T-helper 2 cell treated with Interferon-gamma antibody and Interleukin-4, amounts not matched to agents 5 μg/mL and 100 μg/mL, for 36 hours (primary cell): Measurements from ENCODE around the gene ANKRD24.
"Not testable (repeated sequence)": the region's sequence is repeated elsewhere in the genome, so short reads cannot be mapped to it uniquely, and the experiment has no call there.

ENCODE experiments used
- DNase-seq: peaks from one replicate; pipeline ENCODE4 v3.0.0; 2021; ENCODE audit warnings: low spot score
- H3K27ac Mint-ChIP-seq: one replicate; pipeline ENCODE4 v1.8.0; 2021; ENCODE audit warnings: mild to moderate bottlenecking, mixed read lengths
- H3K27me3 Mint-ChIP-seq: one replicate; pipeline ENCODE4 v1.8.0; 2021; ENCODE audit warnings: low read depth, mixed read lengths
- H3K36me3 Mint-ChIP-seq: one replicate; pipeline ENCODE4 v1.8.0; 2021; ENCODE audit warnings: low read depth, mixed read lengths
- H3K4me1 Mint-ChIP-seq: one replicate; pipeline ENCODE4 v1.8.0; 2021; ENCODE audit warnings: low read depth, mixed read lengths
- H3K4me3 Mint-ChIP-seq: one replicate; pipeline ENCODE4 v1.8.0; 2022; ENCODE audit warnings: mild to moderate bottlenecking, moderate library complexity, mixed read lengths
- H3K9me3 Mint-ChIP-seq: one replicate; pipeline ENCODE4 v1.8.0; 2021; ENCODE audit warnings: mixed read lengths

The ANKRD24 gene

GRCh38 chr19:4224470-4224869 is 42.0 kb downstream of the ANKRD24 start:
- H3K4me1 Mint-ChIP-seq, result peaks cover 5% of the 10 kb centered on the region
- no peaks in the 10 kb centered on the region for H3K36me3 Mint-ChIP-seq

DNA sequence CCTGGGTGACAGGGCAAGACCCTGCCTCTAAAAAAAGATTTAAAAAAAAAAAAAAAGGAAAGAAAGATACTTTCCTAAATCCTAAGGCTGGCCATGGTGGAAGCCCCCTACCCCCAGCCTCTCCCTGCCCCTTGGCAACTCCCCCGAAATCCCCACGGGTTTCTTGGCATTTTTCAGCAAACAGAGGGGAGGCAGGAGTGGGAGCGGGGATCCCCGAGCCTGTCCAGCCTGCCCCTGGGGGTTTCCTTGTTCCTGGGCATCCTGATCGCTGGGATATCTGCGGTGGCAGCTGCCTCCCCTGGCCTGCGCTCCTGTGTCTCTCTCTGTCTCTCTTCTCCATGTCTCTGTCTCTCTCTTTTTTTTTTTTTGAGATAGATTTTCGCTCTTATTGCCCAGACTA is 43.4 kb downstream of the ANKRD24 start:
- Mint-ChIP-seq H3K4me1 (peaks cover 6% of the 10 kb centered on the region), H3K27ac (no peak overlapping the region), H3K9me3 (no peaks in the 10 kb centered on the region), H3K4me3 (no peak overlapping the region), H3K27me3 (no peaks in the 10 kb centered on the region), H3K36me3 (no peaks in the 10 kb centered on the region)
- DNase-seq, result no peak

More at GRCh38 chr19:4224470-4224869, 42.0 kb downstream of the ANKRD24 start:
- Mint-ChIP-seq H3K27ac (no peak overlapping the region), H3K4me3 (no peak overlapping the region), H3K27me3 (no peaks in the 10 kb centered on the region), H3K9me3 (no peaks in the 10 kb centered on the region)
- no peak for DNase-seq

- DNase-seq, result no peak
- no peaks in the 10 kb centered on the region for H3K36me3 Mint-ChIP-seq
Measured at GRCh38 chr19:4227771-4228170, 45.3 kb downstream of the ANKRD24 start.

GRCh38 chr19:4228765-4229178 is 46.3 kb downstream of the ANKRD24 start:
- Mint-ChIP-seq H3K4me1 (peaks cover 6% of the 10 kb centered on the region), H3K36me3 (no peaks in the 10 kb centered on the region), H3K27ac (no peak overlapping the region), H3K4me3 (no peak overlapping the region), H3K9me3 (no peaks in the 10 kb centered on the region), H3K27me3 (no peaks in the 10 kb centered on the region)
- DNase-seq, result no peak

More at GRCh38 chr19:4227771-4228170, 45.3 kb downstream of the ANKRD24 start:
- Mint-ChIP-seq H3K27me3 (no peaks in the 10 kb centered on the region), H3K9me3 (no peaks in the 10 kb centered on the region), H3K4me1 (peaks cover 6% of the 10 kb centered on the region), H3K4me3 (no peak overlapping the region), H3K27ac (no peak overlapping the region)

- Mint-ChIP-seq H3K27me3 (no peaks in the 10 kb centered on the region), H3K4me1 (peaks cover 6% of the 10 kb centered on the region), H3K4me3 (no peak within 1 kb of the TSS), H3K36me3 (no peaks in the 10 kb centered on the region), H3K9me3 (no peaks in the 10 kb centered on the region), H3K27ac (peak within 1 kb of the TSS; percentile 50)
- peak; percentile 83 for DNase-seq
Measured at GRCh38 chr19:4229179-4229931, 46.9 kb downstream of the ANKRD24 start, which contains the start of gene EBI3. EBI3 (plus strand) TSS chr19:4229523; CDS start chr19:4229551, 28 bp downstream.

- H3K4me1 Mint-ChIP-seq, H3K4me3 Mint-ChIP-seq, H3K36me3 Mint-ChIP-seq, H3K27ac Mint-ChIP-seq, H3K9me3 Mint-ChIP-seq, DNase-seq, H3K27me3 Mint-ChIP-seq: not testable (repeated sequence)
Measured at GRCh38 chr19:4230237-4230636, 47.7 kb downstream of the ANKRD24 start.

DNA sequence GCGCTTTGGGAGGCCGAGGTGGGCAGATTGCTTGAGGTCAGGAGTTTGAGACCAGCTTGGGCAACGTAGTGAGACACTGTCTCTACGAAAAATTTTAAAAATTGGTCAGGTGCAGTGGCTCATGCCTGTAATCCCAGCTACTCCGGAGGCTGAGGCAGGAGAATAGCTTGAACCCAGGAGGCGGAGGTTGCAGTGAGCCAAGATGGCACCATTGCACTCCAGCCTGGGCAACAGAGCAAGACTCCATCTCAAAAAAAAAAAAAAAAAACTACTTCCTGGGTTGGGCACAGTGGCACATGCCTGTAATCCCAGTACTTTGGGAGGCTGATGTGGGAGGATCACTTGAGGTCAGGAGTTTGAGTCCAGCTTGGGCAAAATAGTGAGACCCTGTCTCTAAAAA is 49.0 kb downstream of the ANKRD24 start:
- not testable (repeated sequence) for H3K27me3 Mint-ChIP-seq, H3K4me3 Mint-ChIP-seq, H3K36me3 Mint-ChIP-seq, H3K4me1 Mint-ChIP-seq, H3K27ac Mint-ChIP-seq, DNase-seq, H3K9me3 Mint-ChIP-seq

DNA sequence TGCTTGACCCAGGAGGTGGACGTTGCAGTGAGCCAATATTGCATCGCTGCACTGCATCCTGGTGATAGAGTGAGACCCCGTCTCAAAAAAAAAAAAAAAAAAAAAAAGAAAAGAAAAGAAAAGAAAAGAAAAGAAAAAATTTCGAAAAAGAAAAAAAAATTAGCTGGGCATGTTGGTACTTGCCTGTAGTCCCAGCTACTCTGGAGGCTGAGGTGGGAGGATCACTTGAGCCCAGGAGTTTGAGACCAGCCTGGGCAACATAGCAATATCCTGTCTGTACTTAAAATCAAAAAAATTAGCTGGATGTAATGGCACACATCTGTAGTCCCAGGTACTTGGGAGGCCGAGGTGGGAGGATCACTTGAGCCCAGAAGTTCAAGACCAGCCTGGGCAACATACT is 49.6 kb downstream of the ANKRD24 start:
- H3K4me1 Mint-ChIP-seq, H3K36me3 Mint-ChIP-seq, H3K9me3 Mint-ChIP-seq, H3K27ac Mint-ChIP-seq, H3K4me3 Mint-ChIP-seq, DNase-seq, H3K27me3 Mint-ChIP-seq: not testable (repeated sequence)

GRCh38 chr19:4232614-4233281 is 50.3 kb downstream of the ANKRD24 start:
- Mint-ChIP-seq H3K4me3 (no peak overlapping the region), H3K27me3 (no peaks in the 10 kb centered on the region), H3K27ac (no peak overlapping the region)

DNA sequence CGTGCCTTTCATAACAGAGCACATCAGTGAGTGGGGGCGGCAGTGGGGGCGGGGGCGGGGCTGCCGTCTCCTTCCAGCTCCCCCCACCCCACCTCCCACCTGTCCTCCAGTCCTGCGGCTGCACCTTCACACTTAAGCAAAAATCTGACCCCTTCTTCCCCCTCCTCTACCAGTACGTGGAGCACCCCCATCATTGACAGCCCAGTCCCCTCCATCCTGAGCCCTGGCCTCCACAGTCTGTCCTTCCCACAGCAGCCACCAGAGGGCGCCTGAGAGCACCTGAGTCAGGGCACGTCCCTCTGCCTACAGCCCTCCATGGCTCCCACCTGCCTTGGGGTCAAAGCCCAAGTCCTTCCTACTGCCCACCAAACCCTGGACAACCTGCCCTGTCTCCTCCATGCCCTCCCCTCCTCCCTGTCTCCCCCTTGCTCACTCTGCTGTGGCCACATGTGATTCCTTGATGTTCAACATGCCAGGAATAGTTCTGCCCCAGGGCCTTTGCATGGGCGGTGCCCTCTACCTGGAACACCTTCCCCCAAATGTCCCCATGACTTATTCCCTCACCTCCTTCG is 50.9 kb downstream of the ANKRD24 start:
- Mint-ChIP-seq H3K4me3 (no peak overlapping the region), H3K36me3 (no peaks in the 10 kb centered on the region), H3K4me1 (peaks cover 4% of the 10 kb centered on the region), H3K27me3 (no peaks in the 10 kb centered on the region), H3K27ac (peak overlapping the region; percentile 15), H3K9me3 (no peaks in the 10 kb centered on the region)
- DNase-seq, result peak; percentile 62

More at GRCh38 chr19:4232614-4233281, 50.3 kb downstream of the ANKRD24 start:
- H3K4me1 Mint-ChIP-seq, result peaks cover 4% of the 10 kb centered on the region
- DNase-seq, result no peak
- H3K36me3 Mint-ChIP-seq, result no peaks in the 10 kb centered on the region
- H3K9me3 Mint-ChIP-seq, result no peaks in the 10 kb centered on the region

DNA sequence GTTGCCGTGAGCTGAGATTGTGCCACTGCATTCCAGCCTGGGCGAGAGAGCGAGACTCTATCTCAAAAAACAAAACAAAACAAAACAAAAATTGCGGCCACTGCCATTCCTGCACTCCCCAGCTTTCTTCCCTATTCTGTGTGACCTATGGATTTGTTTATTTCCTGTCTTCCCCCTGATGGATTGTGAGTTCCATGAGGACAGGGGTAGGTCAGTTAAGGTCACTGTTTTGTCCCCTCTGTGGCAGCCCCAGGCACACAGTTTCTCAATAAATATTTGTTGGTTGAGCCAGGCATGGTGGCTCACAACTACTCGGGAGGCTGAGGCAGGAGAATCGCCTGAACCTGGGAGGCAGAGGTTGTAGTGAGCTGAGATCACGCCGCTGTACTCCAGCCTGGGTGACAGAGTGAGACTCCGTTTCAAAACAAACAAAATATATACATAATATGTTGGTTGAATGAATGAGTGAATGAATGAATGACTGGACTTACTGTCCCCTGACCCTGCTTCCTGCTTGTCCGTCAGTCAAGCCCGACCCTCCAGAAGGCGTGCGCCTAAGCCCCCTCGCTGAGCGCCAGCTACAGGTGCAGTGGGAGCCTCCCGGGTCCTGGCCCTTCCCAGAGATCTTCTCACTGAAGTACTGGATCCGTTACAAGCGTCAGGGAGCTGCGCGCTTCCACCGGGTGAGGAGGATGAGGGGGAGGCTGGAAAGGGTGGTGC is 51.8 kb downstream of the ANKRD24 start:
- no peaks in the 10 kb centered on the region for H3K36me3 Mint-ChIP-seq
- H3K27me3 Mint-ChIP-seq, result no peaks in the 10 kb centered on the region
- no peak for DNase-seq
- no peaks in the 10 kb centered on the region for H3K9me3 Mint-ChIP-seq
- H3K4me3 Mint-ChIP-seq, result no peak overlapping the region
- H3K27ac Mint-ChIP-seq, result no peak overlapping the region
- peaks cover 3% of the 10 kb centered on the region for H3K4me1 Mint-ChIP-seq

GRCh38 chr19:4234862-4235201 is 52.3 kb downstream of the ANKRD24 start:
- H3K9me3 Mint-ChIP-seq, result no peaks in the 10 kb centered on the region
- no peaks in the 10 kb centered on the region for H3K4me1 Mint-ChIP-seq
- H3K27ac Mint-ChIP-seq, result no peak overlapping the region
- no peaks in the 10 kb centered on the region for H3K36me3 Mint-ChIP-seq
- no peak overlapping the region for H3K4me3 Mint-ChIP-seq
- no peak for DNase-seq
- H3K27me3 Mint-ChIP-seq, result no peaks in the 10 kb centered on the region

DNA sequence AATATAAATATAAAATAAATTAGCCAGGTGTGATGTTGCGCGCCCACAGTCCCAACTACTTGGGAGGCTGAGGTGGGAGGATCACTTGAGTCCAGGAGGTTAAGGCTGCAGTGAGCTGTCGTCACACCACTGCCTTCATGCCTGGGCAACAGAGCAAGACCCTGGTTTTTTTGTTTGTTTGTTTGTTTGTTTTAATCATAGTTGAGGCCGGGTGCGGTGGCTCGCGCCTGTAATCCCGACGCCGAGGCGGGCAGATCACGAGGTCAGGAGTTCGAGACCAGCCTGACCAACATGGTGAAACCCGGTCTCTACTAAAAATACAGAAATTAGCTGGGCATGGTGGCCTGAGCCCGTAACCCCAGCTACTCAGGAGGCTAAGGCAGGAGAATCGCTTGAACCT is 55.0 kb downstream of the ANKRD24 start:
- not testable (repeated sequence) for H3K27ac Mint-ChIP-seq, DNase-seq, H3K4me1 Mint-ChIP-seq, H3K4me3 Mint-ChIP-seq, H3K9me3 Mint-ChIP-seq, H3K36me3 Mint-ChIP-seq, H3K27me3 Mint-ChIP-seq

DNA sequence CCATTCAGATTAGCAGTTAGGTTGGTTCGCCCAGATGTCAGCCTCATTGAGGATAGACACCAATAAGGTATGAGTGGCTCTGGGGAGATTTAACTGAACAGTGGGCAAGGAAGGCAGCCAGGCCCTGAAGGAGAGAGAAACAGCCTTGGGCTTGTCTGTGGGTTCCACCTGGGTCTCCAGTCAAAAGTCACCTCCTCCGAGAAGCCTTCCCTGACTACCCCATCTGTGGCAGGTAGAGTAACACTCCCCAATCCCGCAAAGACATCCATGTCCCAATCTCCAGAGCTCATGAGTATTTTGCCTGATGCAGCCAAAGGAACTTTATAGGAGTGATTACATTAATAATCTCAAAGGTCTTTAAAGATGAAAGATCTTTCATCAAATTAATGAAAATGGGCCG is 56.3 kb downstream of the ANKRD24 start:
- H3K27me3 Mint-ChIP-seq, result no peaks in the 10 kb centered on the region
- peaks cover 1% of the 10 kb centered on the region for H3K36me3 Mint-ChIP-seq

More for the DNA sequence above, 56.3 kb downstream of the ANKRD24 start:
- H3K9me3 Mint-ChIP-seq, result peaks cover 5% of the 10 kb centered on the region
- H3K4me1 Mint-ChIP-seq, result no peaks in the 10 kb centered on the region
- DNase-seq, result no peak
- H3K27ac Mint-ChIP-seq, result no peak overlapping the region
- H3K4me3 Mint-ChIP-seq, result no peak overlapping the region
